K562 (cell line): Measurements from ENCODE around the gene SPOCK2. TPM values are rescaled to one million over a fixed set of nuclear protein-coding genes. Genes with fewer than 3 reads are reported as not detected.

Source experiments
- ATAC-seq: fragments of 200-7000 bp; cut with Tn5 transposase; 3 replicates; pipeline ENCODE4 v1.9.1; 2020; ENCODE audit warnings: moderate library complexity
- BruUV-seq: library from RNA; stranded (reverse); fragments of 400-500 nt; replicated peaks from 2 replicates; lab custom pipeline; 2021; lab: Mats Ljungman, UMichigan
- CTCF ChIA-PET: fragments of 300-600 bp; formaldehyde crosslinking; extraction: SDS; loops from one replicate; lab custom pipeline; 2021; ENCODE audit warnings: low intra/inter-chr PET ratio; lab: Yijun Ruan, JAX
- POLR2A ChIA-PET: fragments of 300-600, 350-650 bp; sonication (Branson Sonifier 250); formaldehyde crosslinking; extraction: SDS; loops from one replicate; lab custom pipeline; 2021; ENCODE audit warnings: antibody characterized with exemption, inconsistent platforms; lab: Yijun Ruan, JAX
- DNase-seq, 4 experiments: peaks; one replicate each; pipeline versions ENCODE4 v3.0.0 to v3.0.0-alpha.2; 2011 to 2018; ENCODE audit warnings: low spot score in 3 of 4, mixed read lengths in 3 of 4; ENCODE audit errors: extremely low read depth in 1 of 4
- FAIRE-seq: peaks from 2 replicates; lab custom pipeline; 2011; peaks lifted over from hg19 to GRCh38; lab: Jason Lieb, UNC
- H2AFZ ChIP-seq: 2 replicates; pipeline ENCODE4 v1.6.0; 2011; ENCODE audit warnings: low read depth, low read length, control low read depth, inconsistent platforms
- H3K27ac ChIP-seq: fragments of 200-600 bp; 3 replicates; pipeline ENCODE4 v1.8.0; 2011; ENCODE audit warnings: low read depth, mild to moderate bottlenecking, control low read depth, inconsistent platforms, low read length, moderate library complexity, mixed read lengths; ENCODE audit errors: extremely low read depth
- H3K27me3 ChIP-seq, 2 experiments: fragments of 300-600 bp in 1 of 2; 2 replicates in 1 of 2; 3 replicates in 1 of 2; pipeline versions ENCODE4 v1.6.0 to v1.8.0; 2011; ENCODE audit warnings: inconsistent platforms in 2 of 2, low read length in 2 of 2, mild to moderate bottlenecking in 1 of 2, mixed read lengths in 1 of 2, moderate library complexity in 1 of 2; ENCODE audit not compliant: control insufficient read depth in 2 of 2, insufficient read depth in 2 of 2
- H3K36me3 ChIP-seq: fragments of 300-600 bp; 3 replicates; pipeline ENCODE4 v1.8.0; 2011; ENCODE audit warnings: mild to moderate bottlenecking, low read length, inconsistent platforms; ENCODE audit not compliant: control insufficient read depth, insufficient read depth
- H3K4me1 ChIP-seq, 2 experiments: fragments of 200-600 bp in 1 of 2; replicated peaks in 1 of 2; 2 replicates in 1 of 2; 3 replicates in 1 of 2; pipeline versions ENCODE4 v1.5.1 to v1.8.0; 2011; ENCODE audit warnings: inconsistent platforms in 2 of 2, low read length in 2 of 2, mild to moderate bottlenecking in 1 of 2, mixed read lengths in 1 of 2, moderate library complexity in 1 of 2; ENCODE audit not compliant: control insufficient read depth in 2 of 2, insufficient read depth in 2 of 2
- H3K4me2 ChIP-seq: 2 replicates; pipeline ENCODE4 v1.6.1; 2011; ENCODE audit warnings: low read length, control low read depth, inconsistent platforms, mixed read lengths; ENCODE audit not compliant: insufficient read depth
- H3K4me3 ChIP-seq: fragments of 200-600 bp; sonication (generic), shearing (Covaris generic); 2 replicates; pipeline ENCODE4 v1.5.1; 2016; ENCODE audit warnings: control low read depth, inconsistent platforms
- H3K79me2 ChIP-seq: fragments of 200-600 bp; 3 replicates; pipeline ENCODE4 v1.8.0; 2011; ENCODE audit warnings: low read length, inconsistent platforms; ENCODE audit not compliant: control insufficient read depth, insufficient read depth
- H3K9ac ChIP-seq, 2 experiments: 2 replicates each; pipeline versions ENCODE4 v1.6.0 to v1.6.1; 2011; ENCODE audit warnings: low read depth in 2 of 2, low read length in 2 of 2, control low read depth in 1 of 2, inconsistent platforms in 1 of 2, mild to moderate bottlenecking in 1 of 2, mixed read lengths in 1 of 2; ENCODE audit not compliant: insufficient read depth in 1 of 2
- H3K9me1 ChIP-seq: one replicate; pipeline ENCODE4 v1.6.0; 2011; ENCODE audit warnings: inconsistent platforms, mild to moderate bottlenecking, low read length, moderate library complexity; ENCODE audit not compliant: control insufficient read depth, insufficient read depth
- H3K9me3 ChIP-seq: replicated peaks from 2 replicates; pipeline ENCODE4 v1.5.1; 2011; ENCODE audit warnings: low read depth, low read length, inconsistent platforms; ENCODE audit not compliant: control insufficient read depth, insufficient read depth
- H4K20me1 ChIP-seq: replicated peaks from 2 replicates; pipeline ENCODE4 v1.6.1; 2011; ENCODE audit warnings: low read length, inconsistent platforms, mixed read lengths; ENCODE audit not compliant: control insufficient read depth, insufficient read depth
- SMAD3 ChIP-seq: fragments of 450-650 bp; formaldehyde crosslinking; conservative IDR thresholded peaks from 2 replicates; pipeline ENCODE4 v1.4.0; 2020; ENCODE audit warnings: mild to moderate bottlenecking
- SPI1 ChIP-seq: IDR thresholded peaks from 2 replicates; pipeline ENCODE4 v1.6.1; 2011; ENCODE audit warnings: low read depth, low read length, control low read depth, borderline replicate concordance
- TEAD1 ChIP-seq, 2 experiments: fragments of 450-650 bp in 1 of 2; sonication (generic) in 1 of 2; formaldehyde crosslinking; IDR thresholded peaks; 2 replicates each; pipeline versions ENCODE4 v1.4.0 to v1.8.0; 2020 to 2022; ENCODE audit warnings: mild to moderate bottlenecking in 2 of 2, missing genetic modification reagents in 1 of 2
- TGIF2 ChIP-seq: sonication (generic); formaldehyde crosslinking; IDR thresholded peaks from 2 replicates; pipeline ENCODE4 v1.8.1; 2022; ENCODE audit warnings: mild to moderate bottlenecking, missing genetic modification reagents, moderate library complexity
- ZBTB11 ChIP-seq, 3 experiments: fragments of 200-800 bp in 1 of 3; fragments of 250-450 bp in 1 of 3; fragments of 450-650 bp in 1 of 3; sonication (Bioruptor Pico) in 1 of 3; sonication (Bioruptor generic) in 1 of 3; formaldehyde crosslinking in 1 of 3; IDR thresholded peaks; 2 replicates each; pipeline versions ENCODE4 v1.6.1 to v1.8.0; 2016 to 2022; ENCODE audit warnings: mild to moderate bottlenecking in 2 of 3, missing genetic modification characterization in 2 of 3, missing compliant biosample characterization in 1 of 3, moderate library complexity in 1 of 3
- WGBS: fragments of 100-300 bp; shearing (Covaris generic); methylation state at CpG from one replicate; pipeline ENCODE4 v1.1.6; 2016; ENCODE audit warnings: low coverage, mixed read lengths; ENCODE audit not compliant: insufficient coverage; ENCODE audit errors: missing lambda C conversion rate; 5-methylcytosine and 5-hydroxymethylcytosine counted together
- in situ Hi-C: fragments of 300-500 bp; cut with MboI; formaldehyde crosslinking; loops from 4 replicates; pipeline ENCODE4 v1.15.0; 2018; ENCODE audit warnings: inconsistent platforms, mixed read lengths
- intact Hi-C: fragments of 100-400 bp; cut with micrococcal nuclease; formaldehyde crosslinking; loops from 2 replicates; pipeline ENCODE4 v1.14.2; 2022
- polyA plus RNA-seq, 8 experiments: library from polyadenylated mRNA; depleted of rRNA in 4 of 8; stranded (reverse) in 5 of 8; unstranded in 3 of 8; fragments of >200 nt; fragmentation: Nextera tagmentation in 2 of 8; fragmentation: Illumina TruSeq in 1 of 8; extraction: Ambion mirVana in 2 of 8; extraction: Trizol in 1 of 8; gene quantifications; 2 replicates each; pipeline versions ENCODE4 v1.2.1 to v1.2.3, GENCODE V29; 2011 to 2014; ENCODE audit warnings: inconsistent platforms in 1 of 8, missing spikeins in 1 of 8
- total RNA-seq, 7 experiments: library from RNA; depleted of rRNA in 6 of 7; stranded (reverse); fragments of >200 nt in 6 of 7; fragmentation: Illumina TruSeq in 2 of 7; extraction: Trizol in 2 of 7; gene quantifications; 2 replicates each; pipeline versions ENCODE4 v1.2.1 to v1.2.3, GENCODE V29; 2011 to 2021; ENCODE audit warnings: low replicate concordance in 1 of 7

Gene SPOCK2
- total and polyA plus RNA-seq, 9 of the 15 experiments (the other 6 are each of a cell fraction or from before 2014, with no cell fraction given), result 0.04 to 0.86 (median 0.11) TPM; not detected in 2

GRCh38 chr10:72073708-72074573, 14.4 kb downstream of the SPOCK2 start:
- DNase-seq (no peak), ATAC-seq (no peak), FAIRE-seq (no peak)
- in situ Hi-C loops, result no loop called here
- 18% methylated on average over 14 of the region's 14 CpGs for WGBS
- Histone ChIP-seq H3K9me3 (no peaks in the 10 kb centered on the region), H3K9me1 (peaks cover 5% of the 10 kb centered on the region), H3K9ac (0 out of 4 replicates have a peak overlapping the region, but pooled peaks of 1 of the 2 experiments have one; percentile 14), H3K4me3 (no peak overlapping the region), H4K20me1 (no peaks in the 10 kb centered on the region), H2AFZ (no peak overlapping the region), H3K79me2 (no peaks in the 10 kb centered on the region), H3K4me1 (peaks cover 0 to 14% of the 10 kb centered on the region in 2 experiments; a peak in 2 of 5 replicates), H3K4me2 (no peak overlapping the region), H3K36me3 (no peaks in the 10 kb centered on the region), H3K27me3 (peaks cover 2 to 37% of the 10 kb centered on the region in 2 experiments; a peak in 4 of 5 replicates), H3K27ac (no peak overlapping the region)
- POLR2A ChIA-PET, result interaction anchor here (0.8 to 1.3 kb wide), 6 partner anchors 12 to 250 kb away, joined by 3 to 5 read pairs (median 4); no protein-coding TSS in a partner anchor
- TF ChIP-seq ZBTB11 (CRISPR knock-in tag; IDR thresholded peaks at IDR 0.05), result no peak
- TF ChIP-seq TGIF2 (CRISPR knock-in tag), result no peak
- 0 out of 4 replicates have a peak, but pooled peaks of 1 of the 2 experiments have one; percentile 42 for TF ChIP-seq TEAD1 (CRISPR knock-in tag; IDR thresholded peaks at IDR 0.05)
- no peak for TF ChIP-seq SMAD3 (CRISPR knock-in tag)
- peak; percentile 18; the same call in 1 of the 2 replicates for TF ChIP-seq SPI1
- CTCF ChIA-PET, result no interaction called here
- intact Hi-C loops, result no loop called here
- no TSS peak for BruUV-seq
